Astrocyte of the spinal cord (primary cell): ENCODE measurements around the gene SLC38A10.
A peak's percentile ranks its signal among the peaks of the same experiment; 100 is the strongest.

ENCODE experiments used
- DNase-seq: peaks from one replicate; pipeline ENCODE4 v3.0.0; 2011; ENCODE audit warnings: low read depth, low spot score
- H3K4me3 ChIP-seq: 2 replicates; pipeline ENCODE4 v1.5.1; 2011; ENCODE audit warnings: low read depth, mild to moderate bottlenecking, low read length, moderate library complexity
- in situ Hi-C: cut with HindIII; loops from 2 replicates; pipeline ENCODE4 v1.10.0; 2017; ENCODE audit warnings: low sequenced_read_pairs
- TF ChIP-seq, protein P1 (sequence below): IDR thresholded peaks from 2 replicates; pipeline ENCODE4 v1.5.1; 2012; ENCODE audit warnings: low read depth, mild to moderate bottlenecking, low read length, inconsistent platforms

The SLC38A10 gene

DNA sequence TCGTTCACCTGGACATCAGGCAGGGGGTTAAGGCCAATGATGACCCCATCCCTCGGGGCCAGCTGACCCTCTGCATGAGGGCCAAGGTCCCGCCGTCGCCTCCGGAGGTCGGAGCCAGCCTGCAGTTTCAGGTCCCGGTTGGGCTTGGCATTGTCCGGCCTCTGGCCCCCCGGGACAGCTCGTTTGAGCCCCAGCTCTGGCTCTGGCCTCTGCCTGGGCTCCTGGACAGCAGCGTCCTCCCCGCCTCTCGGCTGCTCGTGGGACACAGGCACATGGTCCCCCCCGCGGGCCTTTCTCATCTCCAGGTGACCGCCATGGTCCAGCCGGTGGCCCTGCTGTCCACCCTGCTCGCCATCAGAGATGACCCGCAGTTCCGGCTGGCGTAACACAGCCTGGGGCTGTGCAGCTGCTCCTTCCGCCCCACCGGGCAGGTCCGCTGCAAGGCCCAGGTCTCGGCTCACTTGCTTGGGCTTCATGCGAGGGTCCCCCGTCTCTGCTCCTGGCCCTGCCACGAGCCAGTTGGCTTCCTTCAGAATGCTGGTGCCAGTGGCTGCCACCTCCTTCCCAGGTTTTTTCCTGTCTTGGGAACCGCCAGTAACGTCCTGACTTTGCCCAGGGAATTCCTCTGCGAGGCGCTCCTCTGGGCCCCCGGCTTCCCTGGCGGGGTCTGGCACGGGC lies 49.3 kb downstream of the SLC38A10 start:
- no peak overlapping the region for H3K4me3 ChIP-seq
- in situ Hi-C loops = no loop called here
- DNase-seq = no peak
- TF ChIP-seq, protein P1, sequence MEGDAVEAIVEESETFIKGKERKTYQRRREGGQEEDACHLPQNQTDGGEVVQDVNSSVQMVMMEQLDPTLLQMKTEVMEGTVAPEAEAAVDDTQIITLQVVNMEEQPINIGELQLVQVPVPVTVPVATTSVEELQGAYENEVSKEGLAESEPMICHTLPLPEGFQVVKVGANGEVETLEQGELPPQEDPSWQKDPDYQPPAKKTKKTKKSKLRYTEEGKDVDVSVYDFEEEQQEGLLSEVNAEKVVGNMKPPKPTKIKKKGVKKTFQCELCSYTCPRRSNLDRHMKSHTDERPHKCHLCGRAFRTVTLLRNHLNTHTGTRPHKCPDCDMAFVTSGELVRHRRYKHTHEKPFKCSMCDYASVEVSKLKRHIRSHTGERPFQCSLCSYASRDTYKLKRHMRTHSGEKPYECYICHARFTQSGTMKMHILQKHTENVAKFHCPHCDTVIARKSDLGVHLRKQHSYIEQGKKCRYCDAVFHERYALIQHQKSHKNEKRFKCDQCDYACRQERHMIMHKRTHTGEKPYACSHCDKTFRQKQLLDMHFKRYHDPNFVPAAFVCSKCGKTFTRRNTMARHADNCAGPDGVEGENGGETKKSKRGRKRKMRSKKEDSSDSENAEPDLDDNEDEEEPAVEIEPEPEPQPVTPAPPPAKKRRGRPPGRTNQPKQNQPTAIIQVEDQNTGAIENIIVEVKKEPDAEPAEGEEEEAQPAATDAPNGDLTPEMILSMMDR = no peak

DNA sequence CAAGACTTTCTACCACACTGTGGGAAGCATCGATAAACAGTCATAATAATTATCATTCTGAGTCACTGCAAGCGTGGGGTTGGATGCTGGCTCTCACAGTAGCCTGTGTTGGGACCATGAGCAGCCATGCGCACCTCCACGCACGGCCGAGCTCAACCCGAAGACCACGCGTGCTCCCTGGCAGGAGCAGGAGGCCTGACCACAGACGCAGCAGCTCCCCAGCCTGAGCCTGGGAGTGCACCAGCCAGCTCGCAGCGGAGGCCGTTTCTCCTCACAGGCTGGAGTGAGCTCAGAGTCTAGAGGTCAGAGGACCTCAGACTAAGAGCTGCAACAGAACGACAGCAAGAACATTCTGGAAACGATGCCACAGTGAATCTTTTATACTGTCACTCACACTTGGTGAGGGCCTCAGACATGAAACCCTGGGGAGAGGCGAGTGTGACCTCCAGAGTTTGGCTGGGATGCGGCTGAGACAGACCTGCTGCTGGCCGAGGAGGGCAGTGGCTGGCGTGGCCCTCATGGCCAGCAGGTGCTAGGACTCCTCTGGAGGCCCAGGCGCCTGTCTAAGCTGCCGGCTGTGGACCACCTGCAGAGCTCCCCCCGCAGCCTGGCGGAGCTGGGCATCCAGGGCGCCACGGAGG lies 50.0 kb downstream of the SLC38A10 start:
- TF ChIP-seq, protein P1 = no peak
- H3K4me3 ChIP-seq = no peak overlapping the region
- DNase-seq = no peak
- in situ Hi-C loops = no loop called here

DNA sequence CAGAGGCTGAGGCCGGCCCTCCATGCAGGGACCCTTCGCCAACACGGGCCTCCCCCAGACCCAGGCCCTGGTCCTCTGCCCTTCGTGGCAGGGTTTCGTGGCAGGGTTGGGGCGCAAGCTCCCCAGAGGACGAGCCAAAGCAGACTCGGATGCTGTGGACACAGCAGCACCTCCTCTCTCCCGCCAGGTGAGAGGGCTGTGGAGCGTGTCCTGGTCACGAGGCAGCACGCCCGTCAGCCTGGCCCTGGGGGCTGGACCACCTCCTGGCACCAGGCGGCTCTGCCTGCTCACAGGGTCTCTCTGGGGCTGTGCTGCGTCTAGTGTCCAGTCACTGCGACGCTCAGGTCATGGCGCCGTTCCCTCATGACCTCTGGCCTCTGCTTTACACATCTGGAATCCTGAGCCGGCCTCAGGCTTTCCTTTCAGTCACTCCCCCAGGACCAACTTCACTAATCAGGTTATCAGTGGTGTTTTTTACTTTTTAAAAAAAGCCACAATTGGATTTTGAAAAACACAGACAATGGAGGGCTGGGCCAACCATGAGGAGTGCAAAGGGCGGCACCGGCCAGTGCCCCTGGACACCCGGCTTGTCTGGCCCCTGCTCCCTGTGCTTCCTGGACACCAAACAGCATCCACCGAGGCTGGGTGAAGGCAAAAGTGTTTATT lies 50.6 kb downstream of the SLC38A10 start:
- H3K4me3 ChIP-seq = no peak overlapping the region
- in situ Hi-C loops = no loop called here
- TF ChIP-seq, protein P1 = no peak
- DNase-seq = no peak

DNA sequence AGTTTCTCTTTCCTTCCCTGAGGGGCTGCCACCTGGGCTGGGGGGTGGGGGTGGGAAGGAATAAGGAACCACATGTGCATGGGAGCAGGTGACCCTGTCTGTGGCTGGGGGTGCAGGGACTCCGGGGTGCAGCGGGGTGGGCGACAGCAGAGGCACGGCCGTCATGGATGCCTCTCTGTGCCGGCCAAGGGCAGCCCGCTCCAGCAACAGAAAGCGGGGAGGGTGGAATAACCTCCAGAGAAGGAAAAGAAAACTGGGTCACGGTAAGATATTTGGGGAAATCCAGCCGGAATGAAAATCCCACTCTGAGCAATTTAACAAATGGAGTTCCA lies 51.8 kb downstream of the SLC38A10 start:
- TF ChIP-seq, protein P1 = no peak
- no peak overlapping the region for H3K4me3 ChIP-seq
- in situ Hi-C loops = no loop called here
- DNase-seq = no peak

DNA sequence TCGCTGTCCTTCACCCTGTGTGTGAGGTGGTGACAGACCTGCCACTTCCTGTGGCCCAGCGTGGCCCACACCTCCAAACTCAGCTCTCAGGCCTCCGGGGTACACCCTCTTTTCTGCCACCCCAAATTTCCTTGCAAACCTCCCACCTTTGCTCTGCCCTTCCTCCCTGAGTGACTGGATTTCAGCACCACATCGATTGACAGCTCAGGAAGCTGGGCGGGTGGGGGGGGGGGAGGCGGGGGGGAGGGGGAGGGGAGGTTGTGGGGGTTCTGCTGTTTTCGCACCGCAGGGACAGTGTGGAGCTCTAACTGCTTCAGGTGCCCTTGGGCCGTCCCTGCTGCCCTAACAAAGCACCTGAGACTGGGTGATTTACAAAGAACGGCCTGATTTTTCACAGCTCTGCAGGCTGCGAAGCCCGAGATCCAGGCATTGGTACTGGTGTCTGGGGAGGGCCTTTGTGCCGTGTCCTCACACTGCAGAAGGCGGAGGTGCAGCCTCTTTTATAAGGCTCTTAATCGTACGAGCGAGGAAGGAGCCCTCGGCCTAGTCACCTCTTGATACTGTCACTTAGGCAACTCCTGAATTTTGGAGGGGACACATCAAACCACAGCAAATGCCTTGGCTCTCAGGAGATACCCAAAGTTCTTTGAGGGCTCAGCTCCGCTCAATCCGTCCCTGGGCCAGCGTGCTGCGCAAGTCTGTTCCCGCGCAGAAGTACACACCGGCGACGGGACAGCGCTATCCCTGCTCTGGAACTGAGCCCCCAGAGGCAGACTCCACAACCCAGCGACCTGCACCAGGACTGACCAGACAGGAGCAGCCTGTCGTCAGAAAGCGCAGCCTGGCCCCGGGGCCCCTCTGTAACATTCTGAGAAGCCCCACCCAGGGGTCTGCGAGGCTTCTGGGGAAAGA lies 52.4 kb downstream of the SLC38A10 start:
- in situ Hi-C loops = no loop called here
- no peak overlapping the region for H3K4me3 ChIP-seq
- TF ChIP-seq, protein P1 = no peak
- no peak for DNase-seq

DNA sequence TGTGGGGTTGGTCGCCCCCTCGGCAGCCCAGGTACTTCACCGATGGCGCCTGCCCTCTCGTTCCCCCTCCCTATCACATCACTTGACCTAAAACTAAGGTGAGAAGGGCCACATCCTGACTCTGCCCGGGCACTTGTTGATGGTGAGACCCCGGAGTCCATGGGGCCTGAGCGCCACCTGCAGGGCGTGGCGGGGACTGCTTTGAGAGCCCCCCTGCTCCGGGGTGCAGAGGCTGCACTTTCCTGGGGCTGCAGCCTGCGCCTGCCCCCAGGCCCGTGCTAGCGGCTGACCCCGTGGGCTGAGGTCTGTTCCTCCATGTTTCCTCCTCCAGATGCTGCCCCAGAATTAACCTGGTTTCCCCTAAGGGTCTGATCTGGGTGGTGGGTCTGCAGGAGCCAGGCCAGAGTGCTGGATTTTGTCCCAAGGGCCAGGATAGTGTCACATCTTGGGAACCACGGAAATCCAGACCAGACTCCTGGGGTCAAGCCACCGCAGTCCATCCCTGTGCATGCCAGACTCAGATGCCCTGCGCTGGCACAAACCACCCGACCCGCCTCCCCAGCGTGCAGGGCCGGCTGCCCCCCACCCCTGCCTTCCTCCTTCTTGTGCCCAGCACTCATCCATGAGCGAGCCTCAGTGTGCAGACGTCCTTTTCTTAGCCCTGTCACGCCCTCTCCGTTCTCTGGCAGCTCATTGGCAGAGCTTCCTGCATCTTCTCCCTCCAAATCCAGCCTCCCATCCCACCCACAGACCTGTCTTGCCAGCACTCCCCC lies 53.3 kb downstream of the SLC38A10 start:
- no peak overlapping the region for H3K4me3 ChIP-seq
- TF ChIP-seq, protein P1 = peak; percentile 87
- in situ Hi-C loops = no loop called here
- peak; percentile 30 for DNase-seq
